ENCODE results near the gene ERN1.

- no peak for TF ChIP-seq EZH2phosphoT487 (IDR thresholded peaks at IDR 0.05; ENCODE audit: low read length)
- TF ChIP-seq, protein P1, sequence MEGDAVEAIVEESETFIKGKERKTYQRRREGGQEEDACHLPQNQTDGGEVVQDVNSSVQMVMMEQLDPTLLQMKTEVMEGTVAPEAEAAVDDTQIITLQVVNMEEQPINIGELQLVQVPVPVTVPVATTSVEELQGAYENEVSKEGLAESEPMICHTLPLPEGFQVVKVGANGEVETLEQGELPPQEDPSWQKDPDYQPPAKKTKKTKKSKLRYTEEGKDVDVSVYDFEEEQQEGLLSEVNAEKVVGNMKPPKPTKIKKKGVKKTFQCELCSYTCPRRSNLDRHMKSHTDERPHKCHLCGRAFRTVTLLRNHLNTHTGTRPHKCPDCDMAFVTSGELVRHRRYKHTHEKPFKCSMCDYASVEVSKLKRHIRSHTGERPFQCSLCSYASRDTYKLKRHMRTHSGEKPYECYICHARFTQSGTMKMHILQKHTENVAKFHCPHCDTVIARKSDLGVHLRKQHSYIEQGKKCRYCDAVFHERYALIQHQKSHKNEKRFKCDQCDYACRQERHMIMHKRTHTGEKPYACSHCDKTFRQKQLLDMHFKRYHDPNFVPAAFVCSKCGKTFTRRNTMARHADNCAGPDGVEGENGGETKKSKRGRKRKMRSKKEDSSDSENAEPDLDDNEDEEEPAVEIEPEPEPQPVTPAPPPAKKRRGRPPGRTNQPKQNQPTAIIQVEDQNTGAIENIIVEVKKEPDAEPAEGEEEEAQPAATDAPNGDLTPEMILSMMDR (IDR thresholded peaks at IDR 0.05; ENCODE audit: low read length), result no peak
- no peak for TF ChIP-seq EZH2 (optimal IDR thresholded peaks at IDR 0.05; ENCODE audit: low read depth, low read length)
Observed at GRCh38 chr17:64083563-64084085, 46.3 kb downstream of the ERN1 start.
